NCI-H1105 treated with DMSO at 0.1 percent for 48 hours (cell line): ENCODE results near the gene XCL2.
"Not testable (repeated sequence)": the region's sequence is repeated elsewhere in the genome, so short reads cannot be mapped to it uniquely, and the experiment has no call there.

Experiments used
- DNase-seq: peaks from one replicate; lab custom pipeline; 2025; lab: John Stamatoyannopoulos, UW

XCL2 gene

GRCh38 chr1:168543840-168544498 is at the start of gene XCL2:
XCL2 (minus strand) TSS chr1:168543997; CDS start chr1:168543964, 33 bp downstream.
- not testable (repeated sequence) for DNase-seq

DNA sequence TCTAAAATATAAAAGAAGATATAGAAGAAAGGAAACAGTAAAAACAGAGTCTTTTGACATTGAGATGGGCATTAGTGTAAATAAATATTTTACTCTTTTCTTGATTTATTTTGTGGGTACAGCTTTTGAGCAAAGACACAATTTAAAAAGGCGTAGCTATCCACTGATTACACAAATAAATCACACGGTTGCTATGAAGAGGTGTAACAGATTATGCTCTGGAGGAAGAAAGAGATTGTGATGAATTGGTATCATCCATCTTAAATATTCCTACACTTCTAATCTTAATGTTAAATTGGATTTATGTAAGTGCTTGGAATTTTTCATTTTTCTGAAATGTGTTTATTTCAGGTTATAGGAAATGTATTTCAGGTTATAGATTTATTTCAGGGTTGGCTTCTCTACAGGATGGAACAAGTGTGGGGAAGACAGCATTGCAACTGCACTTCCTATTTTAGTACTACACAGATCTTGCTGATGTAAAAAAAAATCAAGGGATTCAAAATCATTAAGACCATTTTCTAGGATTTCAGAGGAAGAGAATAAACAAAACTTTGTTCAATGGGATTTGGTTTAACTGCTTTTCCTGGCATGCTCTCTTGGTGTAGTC is 47.9 kb upstream of the XCL2 start:
- no peak for DNase-seq

- DNase-seq: no peak
Measured at GRCh38 chr1:168591066-168591465, 47.3 kb upstream of the XCL2 start.

DNA sequence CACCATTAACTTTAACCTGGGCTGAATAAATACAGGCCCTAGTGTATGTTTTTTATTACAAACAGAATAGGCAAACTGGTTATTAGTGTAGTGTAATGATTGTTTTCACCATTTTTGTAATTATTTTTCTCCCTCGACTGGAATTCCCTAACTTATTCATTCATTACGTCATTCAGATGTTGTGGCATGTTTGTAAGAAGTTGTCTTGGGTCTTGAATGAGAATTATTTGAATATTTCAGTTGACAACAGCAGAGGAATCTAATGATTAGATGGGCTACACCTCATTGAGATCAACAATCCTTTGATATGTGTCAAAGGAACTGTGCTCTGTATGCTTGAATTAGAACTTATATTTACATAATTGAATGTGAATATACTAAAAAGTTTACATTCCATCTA is 45.4 kb upstream of the XCL2 start:
- DNase-seq: no peak

DNA sequence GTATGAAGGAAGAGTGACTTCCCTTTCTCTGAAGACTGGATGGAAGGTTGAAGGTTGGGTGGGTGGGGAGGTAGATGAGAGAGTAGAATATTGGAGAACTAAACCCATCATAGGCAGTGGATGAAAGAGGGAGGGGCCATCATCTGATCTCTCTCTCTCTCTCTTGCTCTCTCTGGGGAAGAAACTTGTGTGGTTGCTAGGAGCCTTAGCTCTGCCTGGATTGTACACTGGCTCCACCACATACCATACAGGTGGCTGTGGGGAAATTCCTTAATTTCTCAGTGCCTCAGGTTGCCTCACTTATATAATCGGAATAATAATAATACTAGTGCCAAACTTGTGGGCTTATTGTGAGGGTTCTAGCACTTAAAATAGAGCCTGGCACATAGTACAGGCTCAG is 42.1 kb upstream of the XCL2 start:
- DNase-seq: no peak

DNA sequence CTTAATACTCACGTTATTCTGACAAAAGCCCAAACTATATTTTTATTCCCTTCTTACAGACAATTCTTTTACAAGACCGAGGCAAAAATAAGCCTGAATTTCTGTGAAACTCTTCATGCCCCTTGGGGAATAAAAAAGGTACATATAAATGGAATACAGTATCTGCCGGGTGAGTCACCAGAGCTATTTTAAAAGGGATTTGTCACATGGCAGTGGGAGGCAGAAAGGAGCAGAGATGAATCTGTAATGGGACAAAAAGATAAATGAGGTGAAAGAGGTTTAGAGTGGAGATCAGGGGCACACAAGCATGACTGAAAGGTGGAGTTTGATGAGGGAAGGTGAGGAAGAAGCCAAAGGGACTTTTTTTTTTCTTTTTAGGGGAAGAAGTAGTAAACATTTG is 41.4 kb upstream of the XCL2 start:
- no peak for DNase-seq

- no peak for DNase-seq
Measured at GRCh38 chr1:168583571-168583970, 39.8 kb upstream of the XCL2 start.

DNA sequence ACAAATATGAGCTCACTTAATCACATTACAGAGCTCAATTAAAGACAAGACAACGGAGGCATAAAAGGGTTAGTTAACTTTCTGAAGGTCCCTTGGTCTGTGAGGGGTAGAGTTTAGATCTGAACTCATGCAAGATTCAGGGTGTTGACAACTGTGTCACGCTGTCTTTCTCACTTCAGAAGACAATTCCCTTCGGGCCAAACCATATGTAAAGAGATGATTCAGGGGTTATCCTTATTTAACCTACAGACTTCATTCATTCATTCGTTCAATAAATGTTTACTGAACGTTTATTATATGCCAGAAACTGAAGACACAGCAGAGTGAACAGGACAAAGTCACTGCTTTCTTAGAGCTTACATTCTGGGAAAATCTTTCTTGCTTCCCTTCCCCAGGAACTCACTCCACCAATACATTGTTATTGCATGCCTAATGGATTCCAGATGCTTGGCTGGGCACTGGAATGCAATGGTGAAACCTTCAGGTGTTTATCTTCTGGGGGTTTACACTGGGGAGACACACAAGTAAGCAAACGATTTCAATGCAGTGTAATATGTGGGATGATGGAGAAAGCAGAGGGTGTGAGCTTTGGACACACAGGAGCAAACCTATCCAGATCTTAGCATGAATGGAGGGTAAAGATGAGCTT is 39.0 kb upstream of the XCL2 start:
- DNase-seq: no peak

DNA sequence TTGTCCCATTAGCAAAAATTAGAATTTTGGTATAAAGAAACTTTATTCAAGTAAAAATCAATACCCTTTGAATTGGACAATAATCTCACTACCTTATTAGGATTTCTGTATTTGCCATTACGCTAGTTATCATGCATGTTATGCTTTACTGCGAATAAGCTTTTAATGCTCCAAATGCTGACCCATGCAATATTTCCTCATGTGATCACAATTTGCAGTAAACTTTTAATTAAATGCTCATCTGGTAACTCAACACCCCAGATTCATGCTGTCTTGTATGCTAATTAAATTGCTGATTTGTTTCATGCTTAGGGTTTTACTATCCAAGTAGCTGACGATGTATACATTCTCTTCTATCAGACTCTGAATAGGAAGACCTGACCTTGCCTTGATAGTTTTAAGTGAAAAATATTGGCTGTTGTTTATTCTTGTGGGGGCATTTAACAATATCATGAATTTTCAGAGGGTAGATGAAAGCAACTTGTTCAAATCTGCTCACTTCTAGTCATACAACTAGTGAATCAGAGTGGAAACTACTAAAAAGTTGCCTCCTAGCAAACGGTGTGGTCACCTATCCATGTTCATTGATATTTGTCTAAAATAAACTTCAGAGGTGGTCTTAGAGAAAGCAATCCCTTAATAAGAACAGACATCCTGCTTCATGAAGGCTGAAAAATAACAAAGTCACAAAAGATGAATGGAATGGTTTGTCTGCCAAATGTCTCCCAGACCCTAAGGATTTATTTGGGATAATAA is 38.2 kb upstream of the XCL2 start:
- DNase-seq: no peak

- DNase-seq: not testable (repeated sequence)
Measured at GRCh38 chr1:168580991-168581390, 37.2 kb upstream of the XCL2 start.

DNA sequence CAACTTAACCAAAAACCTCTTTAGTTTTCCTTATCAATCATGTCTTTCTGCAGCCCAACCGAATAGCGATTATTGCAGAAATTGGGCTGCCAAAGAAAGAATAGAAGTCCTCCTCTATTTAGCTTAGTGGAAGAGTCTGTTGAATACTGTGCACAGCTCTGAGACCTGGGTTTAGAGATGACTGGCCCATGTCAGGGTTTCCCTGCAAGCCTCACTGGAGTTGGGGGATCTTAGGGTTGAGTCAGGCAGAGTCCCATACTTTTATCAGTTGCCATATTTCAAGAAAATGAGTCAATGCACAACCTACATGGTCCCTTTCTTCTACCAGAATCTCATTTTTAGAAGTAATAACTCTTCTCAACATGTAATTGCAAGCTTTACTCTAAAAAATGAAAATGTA is 36.5 kb upstream of the XCL2 start:
- not testable (repeated sequence) for DNase-seq

GRCh38 chr1:168578531-168579185 is 34.9 kb upstream of the XCL2 start:
- DNase-seq: not testable (repeated sequence)

DNA sequence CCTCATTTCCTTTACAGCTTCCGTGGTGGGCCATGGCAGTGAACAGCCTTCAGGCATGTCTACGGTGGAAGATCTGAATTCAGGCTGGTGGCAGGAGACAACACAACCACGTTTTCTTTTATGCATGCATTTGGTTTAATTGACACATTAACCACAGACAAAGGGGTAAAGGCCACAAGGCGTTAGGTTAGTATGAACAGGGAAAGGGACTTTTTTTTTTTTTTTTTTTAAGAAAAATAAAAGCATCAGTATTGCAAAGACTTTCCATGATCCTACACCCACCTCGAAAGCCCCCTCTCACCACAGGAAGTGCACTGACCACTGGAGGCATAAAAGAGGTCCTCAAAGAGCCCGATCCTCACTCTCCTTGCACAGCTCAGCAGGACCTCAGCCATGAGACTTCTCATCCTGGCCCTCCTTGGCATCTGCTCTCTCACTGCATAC is 32.5 kb upstream of the XCL2 start, which contains the start of gene XCL1:
Gene XCL1, plus strand, starts transcription at position 361 of the 444 bp plus-strand sequence. Its CDS starts 33 bp downstream, at position 394.
- not testable (repeated sequence) for DNase-seq

DNA sequence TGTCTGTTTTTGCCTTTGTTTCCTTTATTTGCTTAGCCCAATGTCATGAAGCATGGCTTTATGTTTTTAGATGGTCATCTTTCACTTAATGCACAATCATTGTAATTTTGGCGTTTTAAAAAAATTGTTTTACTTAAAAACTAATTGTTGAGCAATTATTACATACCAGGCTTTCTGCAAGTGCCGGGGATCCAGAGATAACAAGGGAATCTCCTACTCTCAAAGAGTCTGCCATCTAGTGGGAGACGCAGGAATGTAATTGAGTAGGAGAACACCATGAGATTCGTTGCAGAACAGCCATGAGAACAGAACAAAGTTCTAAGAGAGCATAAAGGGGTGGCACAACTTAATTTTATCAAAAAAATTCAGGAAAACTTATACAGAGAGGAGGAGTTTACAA is 30.4 kb upstream of the XCL2 start:
- DNase-seq: peak; percentile 11

DNA sequence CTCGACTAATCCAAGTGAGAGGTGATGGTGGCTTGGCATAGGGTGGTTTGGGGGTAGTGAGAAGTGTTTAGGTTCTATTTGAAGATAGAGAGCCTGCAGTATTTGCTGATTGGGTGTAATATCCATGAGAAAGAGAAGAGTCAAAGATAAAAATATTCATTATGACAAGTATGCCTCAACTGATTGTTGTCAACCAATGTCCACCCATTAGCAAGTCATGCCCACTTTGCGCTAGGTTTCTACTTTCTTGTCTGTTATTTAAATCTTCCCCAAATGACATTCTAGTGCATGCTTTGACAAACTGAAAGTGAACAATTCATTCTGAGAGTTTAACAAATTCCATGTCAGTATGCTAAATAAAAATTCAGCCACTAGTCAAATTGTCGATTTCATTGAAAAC is 28.8 kb upstream of the XCL2 start:
- no peak for DNase-seq

GRCh38 chr1:168570652-168571051 is 26.9 kb upstream of the XCL2 start:
- DNase-seq: no peak

DNA sequence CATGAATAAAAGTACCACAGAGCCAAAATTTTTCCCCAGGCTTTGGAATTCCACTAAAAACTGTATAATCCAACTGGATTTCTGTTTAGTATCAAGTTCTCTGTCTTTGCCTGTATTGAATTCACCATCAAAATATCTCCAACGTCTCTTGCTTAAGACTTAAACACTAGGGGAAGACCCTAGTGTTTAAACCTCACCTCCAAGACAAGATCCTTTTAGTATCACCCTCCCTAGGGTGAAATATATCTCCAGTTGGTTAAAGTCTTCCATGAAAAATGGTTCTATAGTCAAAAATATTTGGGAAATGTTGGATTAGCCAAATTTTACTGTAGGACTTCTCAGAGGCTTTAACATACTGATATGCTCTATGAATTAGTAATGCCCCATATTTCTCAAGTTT is 24.5 kb upstream of the XCL2 start:
- DNase-seq: no peak

GRCh38 chr1:168567568-168567967 is 23.8 kb upstream of the XCL2 start:
- DNase-seq: no peak

DNA sequence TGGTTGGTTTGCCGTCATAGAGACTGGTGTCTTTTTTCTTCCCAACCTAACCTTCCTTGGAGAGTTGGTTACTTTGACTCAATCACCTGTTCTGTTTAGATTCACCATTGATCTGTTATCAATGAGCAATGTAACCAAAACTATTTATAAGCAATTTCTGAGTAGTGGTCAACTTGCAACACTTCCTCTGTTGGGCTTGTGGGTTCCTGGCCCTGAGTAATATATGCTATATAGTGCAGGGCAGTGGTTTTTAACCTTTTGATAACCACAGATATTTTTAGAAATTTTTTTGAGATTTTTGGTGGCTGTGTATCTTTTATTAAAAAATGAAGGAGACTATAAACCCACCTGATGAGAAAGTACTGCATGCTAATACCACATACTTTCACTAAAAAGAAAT is 23.2 kb upstream of the XCL2 start:
- DNase-seq: no peak

- no peak for DNase-seq
Measured at GRCh38 chr1:168565825-168566224, 22.0 kb upstream of the XCL2 start.

DNA sequence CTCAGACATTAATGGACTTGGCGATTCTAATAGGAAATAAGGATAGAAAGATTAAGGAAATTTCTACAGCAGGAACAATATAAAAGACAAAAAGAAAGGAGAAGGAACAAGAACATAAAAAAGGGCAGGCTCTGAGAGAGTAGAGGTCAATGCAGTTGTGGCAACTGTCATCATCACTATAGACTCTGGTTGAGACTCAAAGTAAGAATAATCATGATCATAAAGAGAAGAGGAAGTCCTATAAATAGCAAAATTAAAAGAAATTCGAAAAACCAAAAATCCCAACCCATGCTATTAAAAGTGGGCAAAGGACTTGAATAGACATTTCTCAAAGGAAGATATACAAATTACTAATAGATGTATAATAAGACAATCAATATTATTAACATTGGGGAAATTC is 18.2 kb upstream of the XCL2 start:
- no peak for DNase-seq

GRCh38 chr1:168560370-168560769 is 16.6 kb upstream of the XCL2 start:
- no peak for DNase-seq
